Measurements from ENCODE around the gene FARSA.
"Not testable (repeated sequence)": the region's sequence is repeated elsewhere in the genome, so short reads cannot be mapped to it uniquely, and the experiment has no call there.

FARSA gene

GRCh38 chr19:12933287-12934072 lies at the start of gene FARSA:
TSS of gene FARSA (minus strand) at chr19:12933711. CDS start at chr19:12933696, 15 bp downstream.
- DNase-seq, result peak; percentile 86

- DNase-seq, result no peak
These were observed 49.6 kb upstream of the FARSA start for GRCh38 chr19:12983091-12983490.

- no peak for DNase-seq
These were observed 49.1 kb upstream of the FARSA start for GRCh38 chr19:12982648-12983047.

GRCh38 chr19:12979974-12980373 lies 46.5 kb upstream of the FARSA start:
- DNase-seq, result no peak

GRCh38 chr19:12976109-12976508 lies 42.6 kb upstream of the FARSA start:
- DNase-seq, result not testable (repeated sequence)

GRCh38 chr19:12975221-12975741 lies 41.8 kb upstream of the FARSA start:
- no peak for DNase-seq

GRCh38 chr19:12974301-12975220 lies 41.0 kb upstream of the FARSA start:
- no peak for DNase-seq

- DNase-seq, result no peak
These were observed 39.7 kb upstream of the FARSA start for GRCh38 chr19:12973236-12973635.

GRCh38 chr19:12970070-12970820 lies 36.7 kb upstream of the FARSA start:
- no peak for DNase-seq

- no peak for DNase-seq
These were observed 35.9 kb upstream of the FARSA start, which contains the start of gene DAND5 for GRCh38 chr19:12969292-12969988. TSS of gene DAND5 (plus strand) at chr19:12969576. CDS start at chr19:12969661, 85 bp downstream.

GRCh38 chr19:12967907-12968306 lies 34.4 kb upstream of the FARSA start:
- no peak for DNase-seq

- DNase-seq, result no peak
These were observed 32.3 kb upstream of the FARSA start for GRCh38 chr19:12965812-12966135.

GRCh38 chr19:12965017-12965811 lies 31.7 kb upstream of the FARSA start:
- DNase-seq, result peak; percentile 49

GRCh38 chr19:12959481-12959880 lies 26.0 kb upstream of the FARSA start:
- no peak for DNase-seq

- DNase-seq, result not testable (repeated sequence)
These were observed 24.0 kb upstream of the FARSA start for GRCh38 chr19:12957389-12957952.

- peak; percentile 35 for DNase-seq
These were observed 23.2 kb upstream of the FARSA start, which contains the start of gene GADD45GIP1 for GRCh38 chr19:12956446-12957388. TSS of gene GADD45GIP1 (minus strand) at chr19:12957223. CDS start at chr19:12957212, 11 bp downstream.

GRCh38 chr19:12955996-12956395 lies 22.5 kb upstream of the FARSA start:
- DNase-seq, result no peak

GRCh38 chr19:12955575-12955974 lies 22.1 kb upstream of the FARSA start:
- not testable (repeated sequence) for DNase-seq

GRCh38 chr19:12954612-12954962 lies 21.1 kb upstream of the FARSA start:
- DNase-seq, result no peak
